Measurements from ENCODE around the gene IDS. TPM values are rescaled to one million over a fixed set of nuclear protein-coding genes. Genes with fewer than 3 reads are reported as not detected.

The IDS gene
- polyA plus RNA-seq, 1 of the 3 experiments (the other 2 are of a cell fraction), result 78.4 TPM

Other genes with a start within 250 kb of the IDS start
- 16.3 and 16.5 TPM in 2 replicates for gene EOLA1, start 35.7 kb upstream of the IDS start, polyA plus RNA-seq (2012; rRNA removed)
- gene HSFX3, start 44.6 kb upstream of the IDS start, polyA plus RNA-seq (2012; rRNA removed), result not detected in 2 replicates
- 0.37 and 0.38 TPM in 2 replicates for gene MAGEA9B, start 82.2 kb upstream of the IDS start, polyA plus RNA-seq (2012; rRNA removed)
- gene HSFX2, start 90.0 kb upstream of the IDS start, polyA plus RNA-seq (2012; rRNA removed), result 0.06 and 0.07 TPM in 2 replicates
- 11.9 and 13.8 TPM in 2 replicates for gene TMEM185A, start 126.5 kb upstream of the IDS start, polyA plus RNA-seq (2012; rRNA removed)
- 0.03 and 0.06 TPM in 2 replicates for gene MAGEA11, start 206.8 kb upstream of the IDS start, polyA plus RNA-seq (2012; rRNA removed)

Data from SK-N-SH (cell line).